Activated naive CD8-positive, alpha-beta T cell treated with anti-CD3 and anti-CD28 coated beads for 36 hours (primary cell): ENCODE measurements around the gene MATN4. TPM values are rescaled to one million over a fixed set of nuclear protein-coding genes. Genes with fewer than 3 reads are reported as not detected.

Experiments used
- DNase-seq: peaks from one replicate; pipeline ENCODE4 v3.0.0; 2021
- H3K27ac Mint-ChIP-seq: one replicate; pipeline ENCODE4 v1.8.0; 2022; ENCODE audit warnings: mild to moderate bottlenecking, moderate library complexity, mixed read lengths
- H3K27me3 Mint-ChIP-seq: one replicate; pipeline ENCODE4 v1.8.0; 2022; ENCODE audit warnings: mild to moderate bottlenecking, mixed read lengths
- H3K36me3 Mint-ChIP-seq: one replicate; pipeline ENCODE4 v1.8.0; 2021; ENCODE audit warnings: mild to moderate bottlenecking, mixed read lengths
- H3K4me1 Mint-ChIP-seq: one replicate; pipeline ENCODE4 v1.8.0; 2021; ENCODE audit warnings: mixed read lengths
- H3K4me3 Mint-ChIP-seq: one replicate; pipeline ENCODE4 v1.8.0; 2022; ENCODE audit warnings: mild to moderate bottlenecking, moderate library complexity, mixed read lengths
- H3K9me3 Mint-ChIP-seq: one replicate; pipeline ENCODE4 v1.8.0; 2022; ENCODE audit warnings: mixed read lengths
- total RNA-seq, 2 experiments: library from RNA; stranded (reverse); gene quantifications; one replicate each; pipeline ENCODE4 v1.2.3, GENCODE V29; 2021

MATN4 gene
- total RNA-seq, 2 experiments from 2014 or later = 0.64 to 1.1 TPM

GRCh38 chr20:45344168-45344860 lies 36.2 kb upstream of the MATN4 start:
- Mint-ChIP-seq H3K27ac (no peak overlapping the region), H3K4me1 (peaks cover 33% of the 10 kb centered on the region), H3K36me3 (peaks cover 10% of the 10 kb centered on the region), H3K9me3 (no peaks in the 10 kb centered on the region), H3K27me3 (peaks cover 35% of the 10 kb centered on the region), H3K4me3 (no peak overlapping the region)
- no peak for DNase-seq

DNA sequence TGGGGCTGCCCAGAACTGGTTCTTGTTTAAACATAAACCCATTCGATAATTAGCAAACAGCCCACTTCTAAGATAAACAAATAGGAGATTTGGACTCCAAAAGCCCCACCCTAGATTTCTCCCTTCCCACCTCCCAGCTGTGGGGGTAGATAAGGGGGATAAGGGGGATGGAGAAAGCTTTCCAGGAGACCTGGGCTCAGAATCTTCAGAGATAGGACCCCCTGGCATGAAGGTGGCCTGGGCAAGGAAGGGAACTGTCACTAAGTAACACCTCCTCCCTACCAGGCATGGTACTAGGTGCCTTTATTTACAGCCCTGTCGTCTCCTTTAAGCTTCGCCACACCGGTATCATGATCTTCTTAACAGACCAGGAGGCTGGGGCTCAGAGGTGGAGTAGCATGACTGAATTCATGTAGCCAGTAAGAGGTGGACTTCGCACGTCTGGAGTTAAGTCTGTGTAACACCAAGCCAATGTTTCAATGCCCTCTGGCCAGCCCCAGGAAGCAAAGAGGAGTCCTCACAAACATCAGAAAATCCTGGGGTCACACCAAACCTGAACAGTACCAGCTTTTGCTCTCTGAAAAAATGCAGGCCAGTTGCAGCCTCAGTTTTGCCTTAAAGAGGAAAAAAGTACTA lies 35.6 kb upstream of the MATN4 start:
- Mint-ChIP-seq H3K4me3 (no peak overlapping the region), H3K4me1 (peaks cover 32% of the 10 kb centered on the region), H3K27me3 (peaks cover 35% of the 10 kb centered on the region), H3K9me3 (no peaks in the 10 kb centered on the region), H3K36me3 (peaks cover 10% of the 10 kb centered on the region), H3K27ac (no peak overlapping the region)
- no peak for DNase-seq

DNA sequence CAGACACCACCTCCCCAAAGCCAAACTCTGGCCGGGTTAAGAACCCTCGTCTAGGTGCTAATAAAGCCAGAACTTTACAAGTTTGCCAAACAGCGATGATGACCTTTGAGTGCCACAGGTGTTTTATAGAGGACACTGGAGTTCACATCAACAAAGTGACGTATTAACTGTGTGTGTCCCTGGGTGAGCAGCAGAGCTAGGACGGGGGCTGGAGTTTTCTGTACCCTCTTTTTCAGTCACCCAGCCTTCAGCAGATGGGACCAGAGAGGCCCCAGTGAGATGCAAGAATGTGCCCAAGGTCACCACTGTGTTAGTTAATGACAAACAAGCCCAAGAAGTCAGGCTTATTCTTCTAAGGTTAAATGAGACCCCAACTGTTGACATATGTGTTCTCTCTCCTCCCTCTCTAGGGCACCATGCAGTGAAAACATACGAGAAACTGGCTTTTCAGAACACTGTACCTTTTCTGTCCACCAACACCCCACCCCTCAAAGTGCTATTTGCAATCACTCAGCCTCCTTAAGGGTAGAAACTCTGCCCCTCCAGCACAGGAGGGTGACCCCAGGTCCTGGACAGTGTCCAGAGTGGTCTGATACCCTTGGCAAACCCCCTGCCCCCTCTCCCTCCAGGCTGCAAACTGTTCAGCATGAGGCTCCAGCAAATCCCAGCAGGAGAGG lies 34.9 kb upstream of the MATN4 start:
- H3K27ac Mint-ChIP-seq = no peak overlapping the region
- H3K4me3 Mint-ChIP-seq = no peak overlapping the region
- peaks cover 30% of the 10 kb centered on the region for H3K4me1 Mint-ChIP-seq
- H3K36me3 Mint-ChIP-seq = peaks cover 10% of the 10 kb centered on the region
- no peaks in the 10 kb centered on the region for H3K9me3 Mint-ChIP-seq
- no peak for DNase-seq
- peaks cover 35% of the 10 kb centered on the region for H3K27me3 Mint-ChIP-seq

DNA sequence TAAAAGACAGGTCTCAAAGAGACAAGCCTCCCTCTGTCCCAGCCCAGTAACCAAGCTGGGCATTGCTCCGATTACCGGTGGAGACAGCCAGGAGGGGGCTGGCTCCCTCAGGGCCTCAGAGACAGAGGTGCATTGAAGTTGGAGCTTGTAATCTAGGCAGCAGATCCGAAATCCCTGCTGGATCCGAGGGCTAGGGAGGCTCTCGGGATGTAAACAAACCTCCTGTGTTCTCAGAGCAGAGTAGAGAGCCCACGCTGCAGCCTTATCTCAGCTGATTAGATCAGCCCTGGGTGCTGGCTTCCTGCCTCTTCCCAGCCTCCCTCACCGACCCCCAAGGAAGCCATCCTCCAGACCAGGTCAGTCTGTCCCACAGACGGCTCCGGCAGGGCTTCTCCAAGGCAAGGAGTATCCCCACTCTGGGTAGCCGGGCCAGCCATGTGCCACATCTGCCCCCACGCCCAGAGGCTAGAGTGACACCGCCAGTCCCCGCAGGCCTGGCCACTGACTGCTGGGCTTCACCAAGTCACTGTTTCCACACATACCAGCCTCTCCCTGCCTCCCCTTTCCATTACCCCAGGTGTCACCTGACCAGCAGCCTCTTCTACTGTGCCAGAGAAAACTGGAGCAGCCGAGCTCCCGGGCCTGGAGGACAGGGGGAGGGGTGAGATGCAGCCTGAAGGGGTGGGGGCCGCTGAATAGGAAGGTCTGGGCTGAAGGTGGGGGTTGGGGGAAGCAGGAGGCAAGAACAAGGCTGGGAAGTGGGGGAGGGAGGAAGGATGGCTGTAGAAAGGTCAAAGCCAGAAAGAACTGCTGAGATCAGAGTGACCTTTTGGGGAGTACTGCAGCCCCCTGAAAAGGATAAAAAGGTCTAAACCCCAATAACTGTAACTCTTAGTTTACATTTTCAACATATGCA lies 34.1 kb upstream of the MATN4 start:
- H3K27ac Mint-ChIP-seq = no peak overlapping the region
- H3K36me3 Mint-ChIP-seq = peaks cover 6% of the 10 kb centered on the region
- no peak overlapping the region for H3K4me3 Mint-ChIP-seq
- H3K27me3 Mint-ChIP-seq = peaks cover 29% of the 10 kb centered on the region
- H3K4me1 Mint-ChIP-seq = peaks cover 25% of the 10 kb centered on the region
- DNase-seq = no peak
- H3K9me3 Mint-ChIP-seq = no peaks in the 10 kb centered on the region

- H3K4me1 Mint-ChIP-seq = peaks cover 19% of the 10 kb centered on the region
- no peak for DNase-seq
- peaks cover 6% of the 10 kb centered on the region for H3K36me3 Mint-ChIP-seq
- no peaks in the 10 kb centered on the region for H3K9me3 Mint-ChIP-seq
- H3K27ac Mint-ChIP-seq = no peak overlapping the region
- no peak overlapping the region for H3K4me3 Mint-ChIP-seq
- H3K27me3 Mint-ChIP-seq = peaks cover 24% of the 10 kb centered on the region
These were observed 33.5 kb upstream of the MATN4 start for GRCh38 chr20:45341579-45341938.

GRCh38 chr20:45340951-45341350 lies 32.9 kb upstream of the MATN4 start:
- Mint-ChIP-seq H3K4me3 (no peak overlapping the region), H3K36me3 (peaks cover 7% of the 10 kb centered on the region), H3K9me3 (no peaks in the 10 kb centered on the region), H3K27me3 (peaks cover 21% of the 10 kb centered on the region), H3K27ac (no peak overlapping the region), H3K4me1 (peaks cover 13% of the 10 kb centered on the region)
- DNase-seq = no peak

- Mint-ChIP-seq H3K9me3 (no peaks in the 10 kb centered on the region), H3K27me3 (peaks cover 18% of the 10 kb centered on the region), H3K4me3 (no peak overlapping the region), H3K27ac (no peak overlapping the region), H3K4me1 (peaks cover 13% of the 10 kb centered on the region), H3K36me3 (peaks cover 9% of the 10 kb centered on the region)
- DNase-seq = no peak
These were observed 32.2 kb upstream of the MATN4 start for GRCh38 chr20:45340236-45340847.

DNA sequence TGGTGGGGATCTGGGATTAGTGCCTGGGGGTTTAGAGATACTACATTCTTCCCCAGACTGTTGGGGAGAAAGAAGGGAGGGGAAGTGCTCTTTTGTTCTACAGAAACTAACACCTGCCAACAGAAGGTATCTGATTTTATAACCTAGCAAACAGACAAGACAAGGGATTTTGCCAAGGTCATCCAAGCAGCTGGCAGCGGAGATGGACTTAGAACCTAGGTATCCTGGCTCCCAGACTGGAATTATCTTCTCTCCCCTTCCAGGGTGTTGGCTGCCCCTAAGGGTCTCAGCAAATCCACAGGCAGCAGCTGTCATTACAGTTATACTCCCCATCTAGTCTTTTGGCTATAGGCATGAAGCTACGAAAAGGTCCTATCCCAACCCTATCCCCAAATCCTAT lies 31.7 kb upstream of the MATN4 start:
- Mint-ChIP-seq H3K4me3 (no peak overlapping the region), H3K9me3 (no peaks in the 10 kb centered on the region), H3K36me3 (peaks cover 7% of the 10 kb centered on the region), H3K27ac (no peak overlapping the region), H3K4me1 (peaks cover 10% of the 10 kb centered on the region), H3K27me3 (peaks cover 13% of the 10 kb centered on the region)
- no peak for DNase-seq

DNA sequence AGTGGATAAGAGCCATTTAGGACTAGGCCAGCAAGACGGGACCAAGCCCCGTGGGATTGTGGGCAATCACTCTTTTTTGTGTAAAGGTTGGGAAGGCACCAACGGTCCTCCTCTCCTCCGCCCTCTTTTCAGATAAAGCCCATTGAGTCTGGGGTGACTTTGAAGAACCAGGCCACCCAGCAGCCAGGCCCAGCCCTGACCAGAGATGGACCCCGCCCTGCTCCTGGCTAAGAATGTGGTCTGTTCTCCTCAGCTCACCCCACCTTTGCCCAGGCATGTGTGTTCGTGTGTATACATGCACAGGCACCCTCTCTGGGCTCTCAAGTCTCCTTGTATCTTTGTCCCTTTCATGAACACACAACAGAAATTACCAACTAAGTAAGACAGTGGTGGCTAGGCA lies 31.0 kb upstream of the MATN4 start:
- Mint-ChIP-seq H3K4me3 (no peak overlapping the region), H3K27ac (no peak overlapping the region), H3K36me3 (peaks cover 6% of the 10 kb centered on the region), H3K27me3 (peaks cover 6% of the 10 kb centered on the region), H3K9me3 (no peaks in the 10 kb centered on the region), H3K4me1 (peaks cover 7% of the 10 kb centered on the region)
- no peak for DNase-seq

DNA sequence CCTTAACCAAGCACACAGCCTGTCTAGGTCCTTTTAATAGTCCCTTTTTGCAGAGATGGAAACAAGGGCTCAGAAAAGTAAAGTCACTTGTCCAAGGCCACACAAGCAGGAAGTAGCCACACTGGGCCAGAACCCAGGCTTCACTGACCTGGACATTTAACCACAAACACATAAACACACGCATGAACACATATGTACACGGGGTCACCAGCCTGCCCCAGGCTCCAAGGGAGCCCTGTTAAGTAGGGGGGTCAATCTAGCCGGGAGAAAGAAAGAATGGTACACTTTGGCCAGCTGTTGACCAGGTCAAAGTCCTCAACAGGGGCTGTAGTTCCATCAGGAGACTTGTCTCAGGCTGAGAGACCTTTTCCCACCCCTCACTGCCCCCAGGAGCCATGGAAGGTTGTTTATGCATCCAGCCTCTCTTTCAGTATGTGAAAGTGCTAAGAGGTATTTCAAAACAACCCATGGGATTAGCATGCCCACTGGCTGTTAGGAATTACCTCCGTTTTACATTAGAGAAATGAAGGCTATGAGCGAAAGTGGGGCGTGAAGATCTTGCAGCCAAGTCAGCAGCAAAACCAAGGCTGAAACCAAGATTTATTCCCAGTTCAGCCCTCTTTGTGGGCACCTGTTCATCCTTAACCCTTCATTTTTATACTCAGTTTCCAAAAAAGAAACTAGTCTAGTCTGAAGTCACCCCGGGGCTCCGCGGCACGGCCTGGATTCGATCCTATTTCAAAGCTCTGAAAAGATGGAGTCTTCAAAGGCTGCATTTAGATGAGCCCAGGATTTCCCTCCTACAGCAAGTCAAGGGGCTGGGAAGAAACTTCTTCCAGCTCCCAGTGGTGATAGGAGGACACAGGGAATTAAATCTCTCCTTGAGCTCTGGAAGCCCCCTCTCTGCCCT lies 30.3 kb upstream of the MATN4 start:
- peaks cover 7% of the 10 kb centered on the region for H3K36me3 Mint-ChIP-seq
- H3K27me3 Mint-ChIP-seq = peaks cover 6% of the 10 kb centered on the region
- H3K27ac Mint-ChIP-seq = no peak overlapping the region
- DNase-seq = no peak
- H3K9me3 Mint-ChIP-seq = no peaks in the 10 kb centered on the region
- H3K4me1 Mint-ChIP-seq = peaks cover 6% of the 10 kb centered on the region
- H3K4me3 Mint-ChIP-seq = no peak overlapping the region

- Mint-ChIP-seq H3K4me1 (peaks cover under 1% of the 10 kb centered on the region), H3K9me3 (no peaks in the 10 kb centered on the region), H3K27me3 (no peaks in the 10 kb centered on the region), H3K27ac (no peak overlapping the region), H3K4me3 (no peak overlapping the region), H3K36me3 (peaks cover 7% of the 10 kb centered on the region)
- DNase-seq = no peak
These were observed 29.4 kb upstream of the MATN4 start for GRCh38 chr20:45337367-45338120.

GRCh38 chr20:45336530-45337366 lies 28.6 kb upstream of the MATN4 start:
- Mint-ChIP-seq H3K36me3 (peaks cover 7% of the 10 kb centered on the region), H3K4me3 (no peak overlapping the region), H3K27me3 (no peaks in the 10 kb centered on the region), H3K27ac (no peak overlapping the region), H3K4me1 (no peaks in the 10 kb centered on the region), H3K9me3 (no peaks in the 10 kb centered on the region)
- no peak for DNase-seq

DNA sequence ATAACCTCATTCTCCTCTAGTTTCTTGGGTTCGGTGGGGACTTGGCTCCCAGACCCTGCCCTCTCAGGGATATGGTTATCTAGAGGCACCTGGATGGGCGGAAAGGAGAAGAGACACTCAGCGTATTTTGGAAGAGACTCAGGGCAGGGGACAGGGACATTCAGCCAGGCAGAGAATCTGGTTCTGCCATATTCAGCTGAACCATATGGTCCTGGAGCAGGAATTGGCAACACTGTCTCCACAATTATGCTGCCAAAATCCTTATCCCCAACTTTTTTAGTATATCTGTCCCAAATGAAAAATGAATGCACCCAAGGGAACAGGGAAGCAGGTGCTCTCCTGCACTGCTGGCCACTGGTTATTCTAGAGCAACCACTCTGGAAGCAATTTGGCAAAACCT lies 22.4 kb upstream of the MATN4 start:
- no peak overlapping the region for H3K4me3 Mint-ChIP-seq
- H3K27me3 Mint-ChIP-seq = no peaks in the 10 kb centered on the region
- H3K27ac Mint-ChIP-seq = no peak overlapping the region
- no peaks in the 10 kb centered on the region for H3K4me1 Mint-ChIP-seq
- no peak for DNase-seq
- H3K9me3 Mint-ChIP-seq = no peaks in the 10 kb centered on the region
- H3K36me3 Mint-ChIP-seq = peaks cover 19% of the 10 kb centered on the region
